Hepatocyte (in vitro differentiated cells): Measurements from ENCODE around the gene CDH12.

Experiments used
- CTCF ChIP-seq: fragments of 200-600 bp; sonication (generic); IDR thresholded peaks from 2 replicates; pipeline ENCODE4 v1.5.1; 2016; ENCODE audit warnings: antibody characterized with exemption, mild to moderate bottlenecking; ENCODE audit not compliant: poor library complexity
- EZH2 ChIP-seq: fragments of 200-600 bp; sonication (generic); IDR thresholded peaks from 2 replicates; pipeline ENCODE4 v1.6.1; 2016; ENCODE audit warnings: antibody characterized with exemption, mild to moderate bottlenecking, borderline replicate concordance

GRCh38 chr5:21862986-21863385 lies 990.2 kb downstream of the CDH12 start:
- TF ChIP-seq CTCF: no peak
- TF ChIP-seq EZH2: no peak
